Activated gamma-delta T cell treated with Interleukin-2 at 50 U/mL for 16 hours (primary cell): Measurements from ENCODE around the gene MT3.

Experiments
- DNase-seq: peaks from one replicate; pipeline ENCODE4 v3.0.0-alpha.2; 2020

MT3 gene

GRCh38 chr16:56631197-56631596, 41.9 kb downstream of the MT3 start:
- no peak for DNase-seq

- no peak for DNase-seq
Measured at GRCh38 chr16:56631832-56632155, 42.5 kb downstream of the MT3 start.

- no peak for DNase-seq
Measured at GRCh38 chr16:56632156-56632847, 43.0 kb downstream of the MT3 start, which contains the start of gene MT1M. Gene MT1M (plus strand): TSS chr16:56632659. CDS start chr16:56632732, 73 bp downstream.

- DNase-seq = no peak
Measured at GRCh38 chr16:56632848-56633365, 43.6 kb downstream of the MT3 start.

GRCh38 chr16:56633535-56633934, 44.2 kb downstream of the MT3 start:
- DNase-seq = no peak

- no peak for DNase-seq
Measured at GRCh38 chr16:56634715-56635440, 45.5 kb downstream of the MT3 start.

GRCh38 chr16:56635441-56635967, 46.2 kb downstream of the MT3 start:
- DNase-seq = no peak

- no peak for DNase-seq
Measured at GRCh38 chr16:56636616-56637413, 47.5 kb downstream of the MT3 start.

- DNase-seq = no peak
Measured at GRCh38 chr16:56637814-56638750, 48.8 kb downstream of the MT3 start, which contains the start of gene MT1A. Gene MT1A (plus strand): TSS chr16:56638666. CDS start chr16:56638739, 73 bp downstream.

GRCh38 chr16:56639045-56639444, 49.7 kb downstream of the MT3 start:
- no peak for DNase-seq

- no peak for DNase-seq
Measured at GRCh38 chr16:56640076-56640475, 50.7 kb downstream of the MT3 start.
